IMR-90 (cell line): ENCODE measurements around the gene NIBAN1. TPM values are rescaled to one million over a fixed set of nuclear protein-coding genes. Genes with fewer than 3 reads are reported as not detected.

ENCODE experiments used
- RFX5 ChIP-seq: IDR thresholded peaks from 2 replicates; pipeline ENCODE4 v1.8.0; 2012; ENCODE audit warnings: low read depth, mild to moderate bottlenecking, low read length, moderate library complexity
- polyA plus RNA-seq, 3 experiments: library from polyadenylated mRNA; depleted of rRNA; stranded (reverse); fragments of >200 nt; gene quantifications; 2 replicates each; pipeline ENCODE4 v1.2.3, GENCODE V29; 2012; ENCODE audit warnings: low replicate concordance in 1 of 3
- total RNA-seq: library from RNA; depleted of rRNA; stranded (reverse); fragments of >200 nt; gene quantifications from 2 replicates; pipeline ENCODE4 v1.2.3, GENCODE V29; 2012
- TF ChIP-seq, protein P1 (sequence below): fragments of 150-350 bp; IDR thresholded peaks from 2 replicates; pipeline ENCODE4 v1.6.1; 2017; ENCODE audit warnings: mild to moderate bottlenecking, antibody characterized with exemption, low read length, low read depth

Gene NIBAN1
- total and polyA plus RNA-seq, 2 of the 4 experiments (the other 2 are of a cell fraction), result 4.0 to 10.0 TPM

DNA sequence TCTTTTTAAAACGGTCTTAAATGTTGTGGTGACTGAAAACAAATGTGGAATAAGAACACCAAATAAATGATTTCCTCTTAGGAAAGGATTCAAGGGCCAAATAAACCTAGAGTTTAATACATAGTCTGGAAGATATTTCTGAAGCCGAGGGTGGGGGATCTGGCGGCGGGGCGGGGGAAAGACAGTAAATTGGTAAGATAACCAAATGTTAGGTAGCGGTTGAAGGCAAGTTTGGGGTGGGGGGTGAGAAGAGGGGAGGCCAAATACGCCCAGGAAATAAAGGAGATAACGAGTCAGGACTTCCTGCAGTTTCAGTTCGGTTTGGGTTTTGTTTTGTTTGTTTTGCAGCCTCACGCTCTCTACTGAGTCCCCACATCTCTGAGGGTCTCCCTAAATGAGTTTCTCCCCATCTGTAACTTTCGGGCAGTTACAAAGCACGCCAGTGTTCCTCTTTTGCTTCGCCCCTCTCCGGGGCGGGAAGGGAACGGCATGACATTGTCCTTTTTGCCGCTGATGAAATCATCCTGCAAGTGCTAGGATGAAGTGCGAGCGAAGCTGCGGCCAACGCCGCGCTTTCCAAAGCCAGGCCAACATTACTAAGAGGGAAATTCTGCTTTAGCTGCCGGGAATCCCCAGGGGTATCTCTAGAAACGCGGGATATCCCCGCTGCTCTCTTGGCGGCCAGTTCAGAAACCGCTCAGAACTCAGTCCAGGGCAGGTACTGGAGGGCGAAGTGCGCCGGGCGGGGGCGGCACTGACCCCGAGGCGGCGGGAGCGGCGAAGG is 844 bp downstream of the NIBAN1 start (continued):
- TF ChIP-seq, protein P1, sequence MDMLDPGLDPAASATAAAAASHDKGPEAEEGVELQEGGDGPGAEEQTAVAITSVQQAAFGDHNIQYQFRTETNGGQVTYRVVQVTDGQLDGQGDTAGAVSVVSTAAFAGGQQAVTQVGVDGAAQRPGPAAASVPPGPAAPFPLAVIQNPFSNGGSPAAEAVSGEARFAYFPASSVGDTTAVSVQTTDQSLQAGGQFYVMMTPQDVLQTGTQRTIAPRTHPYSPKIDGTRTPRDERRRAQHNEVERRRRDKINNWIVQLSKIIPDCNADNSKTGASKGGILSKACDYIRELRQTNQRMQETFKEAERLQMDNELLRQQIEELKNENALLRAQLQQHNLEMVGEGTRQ, result no peak
- TF ChIP-seq RFX5, result no peak
